Kidney glomerular epithelial cell (primary cell): Measurements from ENCODE around the gene MYO1G.
"Not testable (repeated sequence)": the region's sequence is repeated elsewhere in the genome, so short reads cannot be mapped to it uniquely, and the experiment has no call there.

Source experiments
- DNase-seq: peaks from one replicate; lab custom pipeline; 2025; lab: John Stamatoyannopoulos, UW

The MYO1G gene

GRCh38 chr7:44936322-44936721, 42.5 kb downstream of the MYO1G start:
- DNase-seq: no peak

- DNase-seq: no peak
Measured at GRCh38 chr7:44935583-44935982, 43.2 kb downstream of the MYO1G start.

- no peak for DNase-seq
Measured at GRCh38 chr7:44935016-44935415, 43.8 kb downstream of the MYO1G start.

- DNase-seq: not testable (repeated sequence)
Measured at GRCh38 chr7:44934510-44934909, 44.3 kb downstream of the MYO1G start.

GRCh38 chr7:44930921-44931320, 47.9 kb downstream of the MYO1G start:
- no peak for DNase-seq

GRCh38 chr7:44922351-44922694, 56.5 kb downstream of the MYO1G start:
- no peak for DNase-seq

- peak; percentile 17 for DNase-seq
Measured at GRCh38 chr7:44921607-44922350, 57.0 kb downstream of the MYO1G start.

- DNase-seq: no peak
Measured at GRCh38 chr7:44920119-44920518, 58.7 kb downstream of the MYO1G start.

- no peak for DNase-seq
Measured at GRCh38 chr7:44918029-44918428, 60.8 kb downstream of the MYO1G start.

- no peak for DNase-seq
Measured at GRCh38 chr7:44917465-44917864, 61.4 kb downstream of the MYO1G start.

GRCh38 chr7:44914992-44915607, 63.7 kb downstream of the MYO1G start:
- no peak for DNase-seq

GRCh38 chr7:44912775-44913347, 66.0 kb downstream of the MYO1G start:
- no peak for DNase-seq
